ENCODE measurements around the gene TAS1R1. TPM values are rescaled to one million over a fixed set of nuclear protein-coding genes. Genes with fewer than 3 reads are reported as not detected.
A peak's percentile ranks its signal among the peaks of the same experiment; 100 is the strongest.

The TAS1R1 gene
- total and polyA plus RNA-seq, 9 of the 15 experiments (the other 6 are each of a cell fraction or from before 2014, with no cell fraction given) = 0.06 TPM; not detected in 8

DNA sequence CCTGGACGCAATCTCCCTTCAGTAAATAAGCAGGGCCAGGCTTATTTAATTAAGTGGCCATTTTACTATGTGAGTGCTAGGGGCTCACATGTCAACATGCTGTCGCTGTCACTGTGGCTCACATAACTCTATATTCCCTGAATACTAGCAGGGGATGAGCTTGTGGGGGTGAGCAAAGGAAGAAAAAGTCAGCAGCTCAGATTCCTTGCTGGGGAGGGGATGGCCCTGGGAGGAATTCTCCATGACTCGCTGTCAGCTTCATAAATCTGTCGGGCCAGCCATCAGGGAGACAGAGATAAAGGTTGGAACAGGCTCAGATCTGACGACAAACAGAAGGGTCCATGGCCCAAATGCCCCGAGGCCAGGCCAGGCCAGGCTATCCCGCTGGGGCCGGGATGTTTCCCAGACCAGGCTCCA lies 37.7 kb upstream of the TAS1R1 start (continued):
- TF ChIP-seq ZNF644 (tag; IDR thresholded peaks at IDR 0.05; ENCODE audit: low read depth) (0 out of 2 replicates have a peak, but pooled peaks have one; percentile 24), ARID1B (IDR thresholded peaks at IDR 0.05) (peak; percentile 94), ELK3 (CRISPR knock-in tag; IDR thresholded peaks at IDR 0.05) (no peak), GATAD2A (IDR thresholded peaks at IDR 0.05) (no peak), ZNF57 (CRISPR knock-in tag; IDR thresholded peaks at IDR 0.05) (no peak), MAFG (tag; conservative IDR thresholded peaks at IDR 0.05) (no peak), JUNB (CRISPR knock-in tag; conservative IDR thresholded peaks at IDR 0.05) (no peak), CBFA2T2 (conservative IDR thresholded peaks at IDR 0.05) (peak; percentile 84), CXXC5 (CRISPR knock-in tag; IDR thresholded peaks at IDR 0.05) (no peak), TAF7 (tag; IDR thresholded peaks at IDR 0.05) (no peak), CC2D1A (IDR thresholded peaks at IDR 0.05) (no peak), SREBF2 (CRISPR knock-in tag; IDR thresholded peaks at IDR 0.05) (no peak), PHB (CRISPR knock-in tag; IDR thresholded peaks at IDR 0.05) (no peak)
- TF ChIP-seq, protein P1, sequence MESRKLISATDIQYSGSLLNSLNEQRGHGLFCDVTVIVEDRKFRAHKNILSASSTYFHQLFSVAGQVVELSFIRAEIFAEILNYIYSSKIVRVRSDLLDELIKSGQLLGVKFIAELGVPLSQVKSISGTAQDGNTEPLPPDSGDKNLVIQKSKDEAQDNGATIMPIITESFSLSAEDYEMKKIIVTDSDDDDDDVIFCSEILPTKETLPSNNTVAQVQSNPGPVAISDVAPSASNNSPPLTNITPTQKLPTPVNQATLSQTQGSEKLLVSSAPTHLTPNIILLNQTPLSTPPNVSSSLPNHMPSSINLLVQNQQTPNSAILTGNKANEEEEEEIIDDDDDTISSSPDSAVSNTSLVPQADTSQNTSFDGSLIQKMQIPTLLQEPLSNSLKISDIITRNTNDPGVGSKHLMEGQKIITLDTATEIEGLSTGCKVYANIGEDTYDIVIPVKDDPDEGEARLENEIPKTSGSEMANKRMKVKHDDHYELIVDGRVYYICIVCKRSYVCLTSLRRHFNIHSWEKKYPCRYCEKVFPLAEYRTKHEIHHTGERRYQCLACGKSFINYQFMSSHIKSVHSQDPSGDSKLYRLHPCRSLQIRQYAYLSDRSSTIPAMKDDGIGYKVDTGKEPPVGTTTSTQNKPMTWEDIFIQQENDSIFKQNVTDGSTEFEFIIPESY (CRISPR knock-in tag; IDR thresholded peaks at IDR 0.05) = no peak
- TF ChIP-seq, protein P2, sequence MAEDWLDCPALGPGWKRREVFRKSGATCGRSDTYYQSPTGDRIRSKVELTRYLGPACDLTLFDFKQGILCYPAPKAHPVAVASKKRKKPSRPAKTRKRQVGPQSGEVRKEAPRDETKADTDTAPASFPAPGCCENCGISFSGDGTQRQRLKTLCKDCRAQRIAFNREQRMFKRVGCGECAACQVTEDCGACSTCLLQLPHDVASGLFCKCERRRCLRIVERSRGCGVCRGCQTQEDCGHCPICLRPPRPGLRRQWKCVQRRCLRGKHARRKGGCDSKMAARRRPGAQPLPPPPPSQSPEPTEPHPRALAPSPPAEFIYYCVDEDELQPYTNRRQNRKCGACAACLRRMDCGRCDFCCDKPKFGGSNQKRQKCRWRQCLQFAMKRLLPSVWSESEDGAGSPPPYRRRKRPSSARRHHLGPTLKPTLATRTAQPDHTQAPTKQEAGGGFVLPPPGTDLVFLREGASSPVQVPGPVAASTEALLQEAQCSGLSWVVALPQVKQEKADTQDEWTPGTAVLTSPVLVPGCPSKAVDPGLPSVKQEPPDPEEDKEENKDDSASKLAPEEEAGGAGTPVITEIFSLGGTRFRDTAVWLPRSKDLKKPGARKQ (CRISPR knock-in tag; IDR thresholded peaks at IDR 0.05) = no peak
- TF ChIP-seq, protein P3, sequence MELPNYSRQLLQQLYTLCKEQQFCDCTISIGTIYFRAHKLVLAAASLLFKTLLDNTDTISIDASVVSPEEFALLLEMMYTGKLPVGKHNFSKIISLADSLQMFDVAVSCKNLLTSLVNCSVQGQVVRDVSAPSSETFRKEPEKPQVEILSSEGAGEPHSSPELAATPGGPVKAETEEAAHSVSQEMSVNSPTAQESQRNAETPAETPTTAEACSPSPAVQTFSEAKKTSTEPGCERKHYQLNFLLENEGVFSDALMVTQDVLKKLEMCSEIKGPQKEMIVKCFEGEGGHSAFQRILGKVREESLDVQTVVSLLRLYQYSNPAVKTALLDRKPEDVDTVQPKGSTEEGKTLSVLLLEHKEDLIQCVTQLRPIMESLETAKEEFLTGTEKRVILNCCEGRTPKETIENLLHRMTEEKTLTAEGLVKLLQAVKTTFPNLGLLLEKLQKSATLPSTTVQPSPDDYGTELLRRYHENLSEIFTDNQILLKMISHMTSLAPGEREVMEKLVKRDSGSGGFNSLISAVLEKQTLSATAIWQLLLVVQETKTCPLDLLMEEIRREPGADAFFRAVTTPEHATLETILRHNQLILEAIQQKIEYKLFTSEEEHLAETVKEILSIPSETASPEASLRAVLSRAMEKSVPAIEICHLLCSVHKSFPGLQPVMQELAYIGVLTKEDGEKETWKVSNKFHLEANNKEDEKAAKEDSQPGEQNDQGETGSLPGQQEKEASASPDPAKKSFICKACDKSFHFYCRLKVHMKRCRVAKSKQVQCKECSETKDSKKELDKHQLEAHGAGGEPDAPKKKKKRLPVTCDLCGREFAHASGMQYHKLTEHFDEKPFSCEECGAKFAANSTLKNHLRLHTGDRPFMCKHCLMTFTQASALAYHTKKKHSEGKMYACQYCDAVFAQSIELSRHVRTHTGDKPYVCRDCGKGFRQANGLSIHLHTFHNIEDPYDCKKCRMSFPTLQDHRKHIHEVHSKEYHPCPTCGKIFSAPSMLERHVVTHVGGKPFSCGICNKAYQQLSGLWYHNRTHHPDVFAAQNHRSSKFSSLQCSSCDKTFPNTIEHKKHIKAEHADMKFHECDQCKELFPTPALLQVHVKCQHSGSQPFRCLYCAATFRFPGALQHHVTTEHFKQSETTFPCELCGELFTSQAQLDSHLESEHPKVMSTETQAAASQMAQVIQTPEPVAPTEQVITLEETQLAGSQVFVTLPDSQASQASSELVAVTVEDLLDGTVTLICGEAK (IDR thresholded peaks at IDR 0.05) = no peak
- TF ChIP-seq, protein P3 (CRISPR knock-in tag; IDR thresholded peaks at IDR 0.05) = no peak
